Hematopoietic multipotent progenitor cell treated with erythropoietin and hydrocortisone succinate and interleukin-3 and kit ligand, for 8 days (in vitro differentiated cells): ENCODE data around the gene RNF224.

Experiments
- DNase-seq: peaks from one replicate; pipeline ENCODE4 v3.0.0-alpha.2; 2015

The RNF224 gene

GRCh38 chr9:137255448-137256114, 28.3 kb downstream of the RNF224 start:
- DNase-seq: peak; percentile 36

- no peak for DNase-seq
These were observed 29.1 kb downstream of the RNF224 start for GRCh38 chr9:137256362-137256761.

- DNase-seq: peak; percentile 23
These were observed 29.6 kb downstream of the RNF224 start for GRCh38 chr9:137256856-137257255.

- DNase-seq: peak; percentile 40
These were observed 35.0 kb downstream of the RNF224 start for GRCh38 chr9:137262173-137262908.

GRCh38 chr9:137262909-137263285, 35.6 kb downstream of the RNF224 start:
- no peak for DNase-seq

- DNase-seq: no peak
These were observed 36.2 kb downstream of the RNF224 start for GRCh38 chr9:137263506-137263905.

- DNase-seq: no peak
These were observed 36.8 kb downstream of the RNF224 start for GRCh38 chr9:137264067-137264466.

GRCh38 chr9:137265496-137266161, 38.3 kb downstream of the RNF224 start:
- DNase-seq: no peak

- DNase-seq: no peak
These were observed 38.8 kb downstream of the RNF224 start for GRCh38 chr9:137266162-137266527.

- no peak for DNase-seq
These were observed 39.5 kb downstream of the RNF224 start for GRCh38 chr9:137266585-137267453.

GRCh38 chr9:137267933-137268355, 40.6 kb downstream of the RNF224 start:
- DNase-seq: no peak

GRCh38 chr9:137268538-137269201, 41.4 kb downstream of the RNF224 start:
- no peak for DNase-seq

- DNase-seq: no peak
These were observed 42.0 kb downstream of the RNF224 start for GRCh38 chr9:137269231-137269772.

GRCh38 chr9:137270929-137271695, 43.8 kb downstream of the RNF224 start:
- no peak for DNase-seq

GRCh38 chr9:137271696-137272076, 44.4 kb downstream of the RNF224 start:
- DNase-seq: no peak

- no peak for DNase-seq
These were observed 45.2 kb downstream of the RNF224 start for GRCh38 chr9:137272241-137273094.

GRCh38 chr9:137273095-137273490, 45.8 kb downstream of the RNF224 start:
- no peak for DNase-seq

- DNase-seq: peak; percentile 53
These were observed 46.5 kb downstream of the RNF224 start for GRCh38 chr9:137273611-137274320.

- no peak for DNase-seq
These were observed 47.9 kb downstream of the RNF224 start for GRCh38 chr9:137275203-137275587.
